GM19467 (cell line): Measurements from ENCODE around the gene RHOJ.
"Not testable (repeated sequence)": the region's sequence is repeated elsewhere in the genome, so short reads cannot be mapped to it uniquely, and the experiment has no call there.

Experiments
- ATAC-seq: cut with Tn5 transposase; IDR thresholded peaks from one replicate; pipeline ENCODE4 v1.9.1; 2021; ENCODE audit warnings: mild to moderate bottlenecking, moderate library complexity; ENCODE audit not compliant: unreplicated experiment

Gene RHOJ

GRCh38 chr14:63204407-63205043, at the start of gene RHOJ:
Gene RHOJ, plus strand, starts transcription at chr14:63204443. Its CDS starts 427 bp downstream, at chr14:63204870.
- ATAC-seq, result no peak

DNA sequence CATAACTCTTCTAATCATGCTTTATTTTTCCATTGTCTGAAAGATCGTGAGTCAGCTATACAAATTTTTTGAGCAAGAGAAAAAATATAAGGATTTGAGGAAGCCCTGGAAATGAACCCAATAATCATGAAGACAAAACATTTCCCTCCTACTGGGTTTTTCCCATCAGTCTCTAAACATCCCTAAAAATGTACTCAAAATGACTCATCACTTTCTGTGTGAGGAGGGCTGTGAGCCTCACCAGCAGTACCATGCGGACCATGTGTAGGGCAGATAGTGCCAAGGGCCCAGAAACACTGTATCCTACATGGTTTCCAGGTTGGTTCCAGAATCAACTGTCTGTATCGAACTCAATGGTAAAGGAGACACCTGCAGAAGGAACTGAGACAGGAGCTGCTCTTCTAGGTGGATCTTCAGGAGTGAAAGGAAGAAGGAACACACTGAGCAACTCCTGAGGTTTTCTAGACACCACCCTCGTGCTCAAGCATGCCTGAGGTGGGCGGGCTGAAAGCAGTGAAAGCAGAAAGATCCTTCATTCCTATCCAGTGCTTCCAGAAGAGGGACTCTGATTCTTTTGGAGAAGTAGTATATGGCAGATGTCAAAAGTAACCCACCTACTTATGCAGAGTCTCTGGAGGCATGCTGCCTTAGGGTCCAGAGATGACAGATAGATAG, 48.6 kb upstream of the RHOJ start:
- ATAC-seq, result no peak

- no peak for ATAC-seq
These were observed 47.0 kb upstream of the RHOJ start for GRCh38 chr14:63157195-63157594.

DNA sequence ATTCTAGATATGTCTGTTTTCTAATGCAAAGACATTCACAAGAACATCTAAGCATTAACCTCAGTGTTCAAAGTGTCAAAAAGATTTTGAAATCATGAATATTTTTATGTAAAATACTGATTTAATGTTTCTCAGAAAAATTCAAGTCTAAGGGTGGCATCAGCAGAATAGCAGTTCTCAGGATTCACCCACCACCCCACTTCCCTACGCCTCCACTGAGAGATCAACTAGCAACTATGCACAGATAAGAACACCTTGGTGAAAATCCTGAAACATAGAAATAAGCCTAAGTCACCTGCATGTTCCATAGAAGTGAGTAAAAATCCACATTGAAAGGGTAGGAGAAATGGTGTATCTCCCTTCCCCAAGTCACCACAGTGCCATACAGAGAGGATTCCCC, 40.9 kb upstream of the RHOJ start:
- no peak for ATAC-seq

DNA sequence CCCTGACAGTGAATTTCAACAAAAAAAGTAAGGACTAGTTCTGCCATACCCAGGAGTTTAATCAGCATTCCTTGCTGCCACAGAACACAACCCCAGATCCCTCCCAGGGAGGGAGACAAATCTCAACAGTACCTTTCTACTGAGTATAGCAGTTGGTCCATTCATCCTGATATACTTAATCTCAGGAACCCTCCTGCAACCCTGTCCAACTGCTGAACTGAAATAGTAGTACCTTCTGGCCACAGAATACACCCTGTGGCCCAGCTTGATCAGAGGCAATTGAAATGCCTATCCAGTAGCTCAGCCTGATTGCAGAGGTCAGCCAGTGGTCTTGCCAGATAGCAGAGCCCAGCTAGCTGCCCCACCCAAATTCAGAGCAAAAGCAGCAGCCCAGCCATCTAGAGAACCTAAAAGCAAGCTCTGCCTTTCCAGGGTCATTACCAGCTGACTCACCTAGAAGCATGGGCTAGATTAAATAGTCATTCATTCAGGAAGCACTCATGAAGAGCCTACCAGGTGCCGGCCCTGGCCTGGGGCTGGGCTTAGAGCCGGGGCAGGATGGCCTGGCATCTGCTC, 40.0 kb upstream of the RHOJ start:
- no peak for ATAC-seq

DNA sequence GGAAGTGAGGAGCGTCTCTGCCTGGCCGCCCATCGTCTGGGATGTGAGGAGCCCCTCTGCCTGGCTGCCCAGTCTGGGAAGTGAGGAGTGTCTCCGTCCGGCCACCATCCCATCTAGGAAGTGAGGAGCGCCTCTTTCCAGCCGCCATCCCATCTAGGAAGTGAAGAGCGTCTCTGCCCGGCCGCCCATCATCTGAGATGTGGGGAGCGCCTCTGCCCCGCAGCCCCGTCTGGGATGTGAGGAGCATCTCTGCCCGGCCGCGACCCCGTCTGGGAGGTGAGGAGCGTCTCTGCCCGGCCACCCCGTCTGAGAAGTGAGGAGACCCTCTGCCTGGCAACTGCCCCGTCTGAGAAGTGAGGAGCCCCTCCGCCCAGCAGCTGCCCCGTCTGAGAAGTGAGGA, 39.0 kb upstream of the RHOJ start:
- not testable (repeated sequence) for ATAC-seq

DNA sequence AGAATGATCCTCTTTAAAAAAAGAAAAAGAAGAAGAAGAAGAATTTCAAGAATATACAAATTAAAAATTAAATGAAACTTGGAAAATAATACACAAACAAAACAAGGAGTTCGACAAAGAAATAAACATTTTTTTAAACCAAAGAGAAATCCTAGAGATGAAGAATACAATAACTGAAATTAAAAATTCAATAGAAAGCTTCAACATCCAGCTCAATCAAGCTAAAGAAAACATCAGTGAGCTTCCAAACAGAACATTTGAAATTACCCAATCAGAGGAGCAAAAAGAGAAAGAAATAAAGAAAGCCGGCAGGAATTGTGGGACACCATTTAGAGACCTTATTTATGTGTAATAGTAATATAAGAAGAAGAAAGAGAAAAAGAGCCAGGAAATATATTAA, 37.2 kb upstream of the RHOJ start:
- no peak for ATAC-seq

GRCh38 chr14:63174760-63175191, 29.5 kb upstream of the RHOJ start:
- no peak for ATAC-seq

DNA sequence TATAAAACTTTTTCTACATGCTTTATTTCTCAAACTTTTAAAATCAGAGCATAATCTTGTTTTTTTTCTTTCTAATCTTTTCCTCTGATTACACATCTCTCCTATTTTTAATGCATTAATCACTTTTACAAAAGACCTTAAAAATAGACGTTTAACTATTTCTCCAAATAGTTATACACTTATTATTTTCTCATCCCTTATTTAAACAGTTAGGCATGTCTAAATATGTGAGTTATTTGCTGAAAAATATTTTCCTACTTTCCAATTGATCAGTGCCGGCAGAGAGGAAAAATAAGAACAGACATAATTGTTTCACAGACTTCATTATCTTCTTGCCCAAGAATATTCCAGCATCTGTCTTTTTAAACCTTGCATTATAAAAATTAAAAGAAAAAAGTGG, 28.7 kb upstream of the RHOJ start:
- no peak for ATAC-seq

- ATAC-seq, result no peak
These were observed 25.3 kb upstream of the RHOJ start for GRCh38 chr14:63178912-63179311.

GRCh38 chr14:63179383-63179782, 24.9 kb upstream of the RHOJ start:
- ATAC-seq, result no peak

DNA sequence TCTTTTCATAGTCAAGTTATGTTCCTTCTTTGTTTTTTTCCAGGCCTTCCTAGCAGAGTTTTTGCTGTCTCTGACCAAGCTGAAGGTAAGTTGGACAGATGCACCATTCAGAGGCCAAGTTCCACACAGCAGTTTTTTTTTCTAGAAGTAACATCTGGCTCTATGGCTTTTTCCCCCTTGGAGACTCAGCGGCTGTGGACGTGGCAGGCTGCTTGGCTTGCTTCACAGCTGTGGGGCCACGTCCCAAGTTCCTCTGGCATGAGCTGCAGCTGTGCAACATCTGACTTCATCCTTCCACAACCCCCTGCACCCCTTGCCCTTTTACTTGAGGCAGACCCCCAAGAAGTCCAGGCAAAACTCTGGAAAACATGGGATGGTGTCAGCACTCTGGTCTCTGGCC, 24.2 kb upstream of the RHOJ start:
- ATAC-seq, result no peak

DNA sequence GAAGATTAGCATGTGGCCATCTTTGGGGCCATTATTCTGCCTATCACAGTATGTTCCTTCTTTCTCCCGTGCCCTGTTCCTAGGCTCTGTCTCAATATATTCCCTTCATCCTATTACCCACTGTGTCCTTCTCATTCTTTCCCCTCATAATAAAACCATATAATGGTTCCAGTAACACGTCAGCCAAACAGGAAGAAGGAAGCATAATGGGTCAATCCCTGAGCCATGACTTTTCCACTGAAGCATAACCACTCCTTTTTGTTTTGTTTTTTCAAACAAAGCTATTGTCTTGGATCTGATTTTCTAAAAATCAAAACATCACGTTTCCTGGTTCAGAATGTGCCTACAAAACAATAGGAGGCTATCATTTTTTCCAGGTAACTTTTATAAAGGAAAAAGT, 21.3 kb upstream of the RHOJ start:
- no peak for ATAC-seq

GRCh38 chr14:63186453-63186852, 17.8 kb upstream of the RHOJ start:
- no peak for ATAC-seq

DNA sequence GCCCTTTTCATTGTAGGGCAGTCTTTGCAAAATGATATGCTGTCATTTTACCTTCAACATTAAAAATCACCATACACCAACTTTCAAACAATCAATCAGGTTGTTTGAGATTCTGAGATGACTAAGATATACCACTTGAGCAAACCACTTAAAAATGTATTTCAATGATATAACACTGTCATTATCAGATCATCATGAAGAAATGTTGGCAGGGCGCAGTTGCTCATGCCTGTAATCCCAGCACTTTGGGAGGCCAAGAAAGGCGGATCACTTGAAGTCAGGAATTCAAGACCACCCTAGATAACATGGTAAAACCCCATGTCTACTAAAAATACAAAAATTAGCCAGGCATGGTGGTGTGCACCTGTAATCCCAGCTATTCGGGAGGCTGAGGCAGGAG, 13.0 kb upstream of the RHOJ start:
- ATAC-seq, result no peak

GRCh38 chr14:63192085-63192484, 12.2 kb upstream of the RHOJ start:
- no peak for ATAC-seq

GRCh38 chr14:63193236-63193635, 11.0 kb upstream of the RHOJ start:
- no peak for ATAC-seq

GRCh38 chr14:63200035-63200740, 4.1 kb upstream of the RHOJ start:
- no peak for ATAC-seq

- ATAC-seq, result no peak
These were observed 3.5 kb upstream of the RHOJ start for GRCh38 chr14:63200767-63201166.

DNA sequence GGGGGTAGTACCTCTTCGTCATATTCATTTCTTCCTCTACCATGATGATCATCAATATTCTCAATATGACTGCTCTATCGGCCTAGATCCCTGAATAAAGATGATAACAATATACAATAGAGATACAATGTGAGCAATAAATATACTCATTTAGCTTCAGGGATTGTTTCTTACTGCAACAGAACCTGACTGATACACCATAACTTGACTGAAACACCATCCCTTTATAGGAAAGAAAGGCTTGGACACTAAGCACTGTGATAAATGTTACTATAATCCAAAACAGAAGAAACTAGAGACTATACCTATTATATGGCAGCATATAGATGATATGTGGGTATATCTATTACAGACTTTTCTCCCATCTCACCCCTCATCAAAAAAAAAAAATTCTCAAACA, 1.2 kb upstream of the RHOJ start:
- no peak for ATAC-seq

DNA sequence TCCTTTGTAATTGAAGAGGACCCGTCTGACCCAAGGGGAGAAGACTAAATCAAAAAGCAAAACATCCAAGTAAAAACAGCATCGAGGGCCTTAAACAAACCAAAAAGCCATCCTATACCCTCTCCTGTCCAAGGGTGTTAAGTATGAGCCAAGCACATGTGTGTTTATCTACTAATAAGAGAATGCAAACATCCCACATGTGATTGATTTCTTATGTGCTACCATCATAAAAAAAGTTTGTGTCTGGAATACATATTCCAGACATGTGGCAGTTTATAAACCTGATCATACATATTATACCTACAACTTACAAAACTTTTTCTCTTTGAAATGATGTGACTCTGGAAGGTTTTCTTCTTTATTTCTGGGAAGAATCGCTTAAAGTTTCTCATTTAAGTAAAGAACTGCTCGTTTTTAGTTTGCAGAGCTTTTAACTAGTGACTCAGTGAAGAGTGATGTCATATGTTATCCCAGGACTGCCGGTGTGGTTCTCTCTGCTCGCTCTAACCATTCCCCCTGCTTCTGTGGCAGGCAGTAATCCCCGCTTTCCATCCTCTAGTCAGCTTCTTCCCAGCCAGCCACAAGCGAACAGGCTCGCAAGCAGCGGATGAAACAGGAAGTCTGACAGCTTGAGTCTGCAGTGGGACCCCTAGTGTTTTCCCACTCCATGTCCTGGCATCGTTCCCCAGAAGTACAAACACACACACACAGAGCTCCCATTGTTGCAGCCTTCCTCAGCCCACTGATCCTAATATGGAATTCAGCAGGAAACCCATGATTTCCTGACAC, 431 bp upstream of the RHOJ start:
- no peak for ATAC-seq
